Dedifferentiated amniotic fluid mesenchymal stem cell (primary cell): Measurements from ENCODE around the gene FLNC.

Source experiments
- DNase-seq: peaks from one replicate; pipeline ENCODE4 v3.0.0-alpha.2; 2016; ENCODE audit errors: extremely low spot score

The FLNC gene, protein sequence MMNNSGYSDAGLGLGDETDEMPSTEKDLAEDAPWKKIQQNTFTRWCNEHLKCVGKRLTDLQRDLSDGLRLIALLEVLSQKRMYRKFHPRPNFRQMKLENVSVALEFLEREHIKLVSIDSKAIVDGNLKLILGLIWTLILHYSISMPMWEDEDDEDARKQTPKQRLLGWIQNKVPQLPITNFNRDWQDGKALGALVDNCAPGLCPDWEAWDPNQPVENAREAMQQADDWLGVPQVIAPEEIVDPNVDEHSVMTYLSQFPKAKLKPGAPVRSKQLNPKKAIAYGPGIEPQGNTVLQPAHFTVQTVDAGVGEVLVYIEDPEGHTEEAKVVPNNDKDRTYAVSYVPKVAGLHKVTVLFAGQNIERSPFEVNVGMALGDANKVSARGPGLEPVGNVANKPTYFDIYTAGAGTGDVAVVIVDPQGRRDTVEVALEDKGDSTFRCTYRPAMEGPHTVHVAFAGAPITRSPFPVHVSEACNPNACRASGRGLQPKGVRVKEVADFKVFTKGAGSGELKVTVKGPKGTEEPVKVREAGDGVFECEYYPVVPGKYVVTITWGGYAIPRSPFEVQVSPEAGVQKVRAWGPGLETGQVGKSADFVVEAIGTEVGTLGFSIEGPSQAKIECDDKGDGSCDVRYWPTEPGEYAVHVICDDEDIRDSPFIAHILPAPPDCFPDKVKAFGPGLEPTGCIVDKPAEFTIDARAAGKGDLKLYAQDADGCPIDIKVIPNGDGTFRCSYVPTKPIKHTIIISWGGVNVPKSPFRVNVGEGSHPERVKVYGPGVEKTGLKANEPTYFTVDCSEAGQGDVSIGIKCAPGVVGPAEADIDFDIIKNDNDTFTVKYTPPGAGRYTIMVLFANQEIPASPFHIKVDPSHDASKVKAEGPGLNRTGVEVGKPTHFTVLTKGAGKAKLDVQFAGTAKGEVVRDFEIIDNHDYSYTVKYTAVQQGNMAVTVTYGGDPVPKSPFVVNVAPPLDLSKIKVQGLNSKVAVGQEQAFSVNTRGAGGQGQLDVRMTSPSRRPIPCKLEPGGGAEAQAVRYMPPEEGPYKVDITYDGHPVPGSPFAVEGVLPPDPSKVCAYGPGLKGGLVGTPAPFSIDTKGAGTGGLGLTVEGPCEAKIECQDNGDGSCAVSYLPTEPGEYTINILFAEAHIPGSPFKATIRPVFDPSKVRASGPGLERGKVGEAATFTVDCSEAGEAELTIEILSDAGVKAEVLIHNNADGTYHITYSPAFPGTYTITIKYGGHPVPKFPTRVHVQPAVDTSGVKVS (N-terminal part only)

DNA sequence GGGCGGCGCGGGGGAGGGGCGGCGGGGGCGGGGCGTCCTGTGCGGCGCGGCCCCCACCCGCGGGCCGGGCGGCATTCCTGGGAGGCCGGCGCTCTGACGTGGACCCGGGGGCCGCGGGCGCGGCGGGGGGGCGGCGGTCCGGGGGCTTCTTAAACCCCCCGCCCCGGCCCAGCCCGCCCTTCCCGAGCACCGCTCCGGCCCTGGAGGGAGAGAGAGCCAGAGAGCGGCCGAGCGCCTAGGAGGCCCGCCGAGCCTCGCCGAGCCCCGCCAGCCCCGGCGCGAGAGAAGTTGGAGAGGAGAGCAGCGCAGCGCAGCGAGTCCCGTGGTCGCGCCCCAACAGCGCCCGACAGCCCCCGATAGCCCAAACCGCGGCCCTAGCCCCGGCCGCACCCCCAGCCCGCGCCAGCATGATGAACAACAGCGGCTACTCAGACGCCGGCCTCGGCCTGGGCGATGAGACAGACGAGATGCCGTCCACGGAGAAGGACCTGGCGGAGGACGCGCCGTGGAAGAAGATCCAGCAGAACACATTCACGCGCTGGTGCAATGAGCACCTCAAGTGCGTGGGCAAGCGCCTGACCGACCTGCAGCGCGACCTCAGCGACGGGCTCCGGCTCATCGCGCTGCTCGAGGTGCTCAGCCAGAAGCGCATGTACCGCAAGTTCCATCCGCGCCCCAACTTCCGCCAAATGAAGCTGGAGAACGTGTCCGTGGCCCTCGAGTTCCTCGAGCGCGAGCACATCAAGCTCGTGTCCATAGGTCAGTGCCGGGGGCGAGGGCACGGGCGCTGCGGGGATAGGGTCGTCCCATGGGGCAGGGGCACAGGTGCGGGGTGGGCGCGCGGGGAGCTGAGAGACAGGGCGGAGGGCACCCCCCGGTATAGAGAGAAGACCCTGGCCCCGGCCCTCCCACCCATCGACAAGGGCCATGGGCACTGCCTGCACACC, at the start of gene FLNC:
FLNC (plus strand) TSS at position 176 of the 947 bp plus-strand sequence; CDS start at position 408, 232 bp downstream.
- peak; percentile 51 for DNase-seq

DNA sequence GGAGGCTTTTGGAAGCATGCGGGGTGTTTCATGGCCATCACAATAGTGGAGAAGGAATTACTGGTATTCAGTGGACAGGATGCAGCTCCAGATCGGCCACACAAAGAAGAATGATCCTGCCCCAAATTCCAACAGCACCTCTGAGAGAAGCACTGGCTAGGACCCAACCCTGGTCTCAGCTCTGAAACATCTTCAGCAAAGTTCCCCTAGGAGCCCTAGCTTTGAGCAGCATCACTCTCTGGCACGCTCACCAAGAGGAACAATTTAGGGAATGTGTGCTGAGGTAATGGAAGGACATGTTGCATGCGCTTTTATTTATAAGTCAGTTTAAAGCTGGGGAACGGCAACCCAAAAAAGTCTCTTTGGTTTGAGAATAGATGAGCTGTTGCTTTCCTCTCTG, 49.1 kb upstream of the FLNC start:
- peak; percentile 37 for DNase-seq

DNA sequence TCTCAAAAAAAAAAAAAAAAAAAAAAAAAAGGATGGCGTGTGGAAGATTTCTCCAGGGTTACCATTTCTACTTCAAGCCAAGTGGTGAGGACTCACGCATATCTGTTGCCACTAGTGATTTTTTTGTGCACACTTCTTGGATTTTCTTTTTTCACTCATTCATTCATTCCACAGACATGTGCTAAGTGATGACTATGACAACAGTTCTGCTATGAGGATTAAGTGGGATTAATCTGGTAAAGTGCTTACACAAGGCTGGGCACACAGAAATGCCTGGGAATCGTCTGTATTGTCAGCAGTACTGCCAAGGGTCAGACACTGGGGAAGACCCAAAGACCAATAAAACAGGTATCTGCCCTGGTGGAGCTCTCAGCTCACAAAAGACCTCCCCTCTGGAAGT, 48.4 kb upstream of the FLNC start:
- no peak for DNase-seq

DNA sequence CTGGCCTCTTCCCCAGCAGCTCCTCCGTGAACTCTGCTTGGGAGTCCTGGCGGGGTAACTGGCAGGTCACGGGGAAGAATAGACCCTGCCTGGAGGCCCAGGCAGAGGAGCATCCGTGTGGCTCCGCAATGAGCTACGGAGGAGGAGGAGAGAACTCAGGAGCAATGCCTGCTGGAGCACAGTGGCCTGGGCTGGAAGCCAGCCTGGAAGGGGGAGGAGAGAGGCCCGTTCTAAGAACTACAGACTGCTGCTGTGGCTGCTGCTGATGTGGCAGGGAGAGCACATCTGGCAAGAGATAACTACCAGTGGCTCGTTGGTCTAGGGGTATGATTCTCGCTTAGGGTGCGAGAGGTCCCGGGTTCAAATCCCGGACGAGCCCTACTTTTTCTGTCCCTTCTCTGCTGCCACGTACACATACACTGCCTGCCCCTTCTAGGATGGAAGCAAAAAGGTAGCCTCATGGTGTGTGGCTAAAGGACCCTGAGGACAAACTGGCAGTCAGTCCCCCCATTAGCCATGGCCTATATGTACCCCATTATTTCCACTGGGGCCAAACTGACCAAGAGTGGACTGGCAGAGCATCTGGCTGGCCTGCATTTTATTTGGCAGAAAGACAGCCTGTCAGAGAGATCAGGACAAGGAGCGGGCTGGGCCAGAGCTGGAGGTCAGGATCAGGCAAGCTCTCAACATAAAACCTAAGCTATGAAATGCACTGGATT, 46.9 kb upstream of the FLNC start:
- DNase-seq: peak; percentile 87

DNA sequence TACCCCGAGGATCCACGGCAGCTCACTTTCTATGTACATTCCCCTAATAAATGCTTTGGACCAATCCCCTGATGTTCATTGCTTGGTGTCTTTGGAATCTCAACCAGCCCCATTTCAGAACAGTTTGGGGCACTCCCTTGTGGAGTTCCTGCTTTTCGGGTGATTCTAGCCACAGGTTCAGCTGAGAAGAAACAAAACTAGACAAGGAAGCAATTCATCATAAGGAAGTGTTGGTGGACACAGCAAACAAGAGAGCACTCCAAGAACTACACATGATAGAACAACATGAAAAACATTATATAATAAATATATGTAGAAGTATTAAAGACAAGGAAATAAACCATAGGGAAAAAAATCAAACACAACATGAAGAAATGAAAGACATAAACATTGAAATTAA, 44.5 kb upstream of the FLNC start:
- no peak for DNase-seq

DNA sequence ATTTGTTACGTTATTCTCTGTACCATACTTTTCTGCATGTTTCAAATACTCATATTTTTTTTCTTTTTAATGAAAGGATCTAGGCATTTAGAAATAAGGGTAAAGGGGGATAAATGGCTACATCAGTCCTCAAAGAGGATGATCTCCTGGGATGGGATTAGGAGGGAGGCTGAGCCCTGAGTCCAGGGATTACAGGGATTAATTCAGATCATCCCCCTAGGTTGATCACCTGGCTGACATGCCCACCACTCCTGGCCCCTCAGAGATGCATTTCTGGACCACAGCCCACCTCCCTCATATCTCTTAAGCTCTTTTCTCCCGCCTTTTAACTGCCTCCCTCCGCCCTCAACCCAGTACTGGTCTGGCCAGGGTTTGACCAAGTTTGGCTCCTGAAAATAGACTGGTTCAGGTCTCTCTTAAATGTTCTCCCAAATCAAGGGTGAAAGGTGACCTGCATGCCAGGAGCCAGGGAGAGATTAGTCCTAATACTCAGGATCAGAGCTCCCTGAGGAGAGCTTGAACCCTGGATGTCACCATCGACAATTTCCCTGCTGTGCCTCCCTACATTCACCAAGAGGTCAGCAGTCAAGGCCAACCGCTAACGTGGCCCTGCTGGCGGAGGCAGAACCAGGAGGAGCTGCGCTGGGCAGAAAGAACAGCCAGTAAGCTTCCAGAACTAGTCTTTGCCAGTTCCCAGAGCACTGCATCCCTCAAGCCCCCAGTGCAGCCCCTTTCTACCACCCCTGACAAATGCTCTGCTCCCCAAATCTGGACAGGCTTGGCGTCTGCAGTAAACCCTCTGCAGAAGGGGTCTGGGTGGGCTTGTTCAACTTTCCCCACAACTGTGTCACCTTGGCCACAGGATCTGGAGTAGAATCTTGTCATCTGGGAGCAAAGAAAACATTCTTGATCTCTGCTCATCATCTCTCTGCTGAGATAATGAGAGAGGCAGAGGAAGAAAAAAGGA, 41.5 kb upstream of the FLNC start:
- no peak for DNase-seq

DNA sequence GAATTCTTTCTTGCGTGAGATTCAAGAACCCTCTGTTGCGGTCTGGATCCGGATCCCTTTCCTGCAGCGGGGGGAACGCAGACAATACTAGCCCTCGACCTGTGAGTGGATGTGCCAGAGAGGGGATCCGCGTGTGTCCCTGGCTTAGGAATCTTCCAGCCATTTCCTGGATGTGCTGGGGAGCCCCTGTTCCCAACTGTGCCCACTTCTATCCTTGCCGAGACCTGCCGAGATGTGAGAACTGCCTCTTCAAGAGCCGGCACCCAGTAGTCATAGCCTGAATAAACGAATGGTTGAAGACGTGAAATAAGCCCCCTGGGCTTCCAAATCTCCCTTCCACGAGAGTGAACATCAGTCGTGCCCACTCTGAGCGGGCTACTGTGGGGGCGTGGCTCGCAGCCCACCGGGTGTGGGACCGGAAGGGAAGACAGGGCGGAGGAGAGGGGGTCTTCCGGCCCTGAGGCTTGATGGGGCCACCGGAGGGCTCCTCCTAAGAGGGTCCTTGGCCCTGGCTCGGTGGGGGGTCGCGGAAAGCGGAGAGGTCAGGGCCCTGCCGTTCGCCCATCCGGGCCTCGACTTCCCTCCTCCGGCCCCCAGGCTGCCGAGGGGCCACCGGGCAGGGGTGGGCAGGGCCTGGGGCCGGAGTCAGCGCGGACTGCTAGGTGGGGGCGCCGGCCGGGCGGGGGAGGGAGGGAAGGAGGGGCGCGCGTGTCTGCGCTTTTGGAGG, 39.7 kb upstream of the FLNC start:
- DNase-seq: no peak

DNA sequence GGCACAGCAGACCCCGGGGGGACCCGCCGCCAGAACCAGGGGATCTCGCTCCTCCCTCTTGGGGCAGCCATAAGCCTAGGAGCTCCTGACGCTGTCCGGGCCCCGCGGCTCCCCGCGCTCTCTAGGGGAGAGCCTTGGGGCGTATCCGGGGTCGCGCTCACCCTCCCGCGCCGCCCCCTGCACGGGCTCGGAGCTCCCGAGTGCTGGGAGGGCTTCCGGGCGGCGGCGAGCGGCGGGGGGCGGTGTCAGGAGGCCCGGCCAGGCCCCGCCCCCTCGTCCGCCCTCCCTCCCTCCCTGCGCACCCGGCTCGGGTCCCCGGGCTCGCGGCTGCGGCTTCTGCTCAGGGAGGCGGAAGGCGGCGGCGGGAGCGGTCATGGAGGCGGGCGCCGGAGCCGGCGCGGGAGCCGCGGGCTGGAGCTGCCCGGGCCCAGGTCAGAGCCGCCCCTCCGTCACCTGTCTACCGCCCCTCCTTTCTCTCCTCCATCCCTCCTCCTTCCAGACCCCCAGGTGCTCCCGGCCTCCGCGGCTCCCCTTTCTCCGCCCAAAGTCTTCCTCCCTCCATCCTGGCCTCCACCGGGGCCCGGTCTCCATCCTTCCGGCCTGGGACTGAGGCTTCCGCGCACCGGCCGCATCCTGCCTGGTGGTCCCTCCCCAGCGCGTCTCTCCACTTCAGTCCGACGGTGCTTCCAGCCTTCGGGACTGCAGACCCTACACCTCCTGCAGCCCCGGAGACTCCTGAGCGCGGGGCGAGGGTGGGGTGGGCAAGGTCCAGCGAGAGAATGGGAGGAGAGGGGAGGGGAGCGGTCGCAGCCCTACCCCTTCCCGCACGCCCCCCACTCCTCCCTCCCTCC, 38.9 kb upstream of the FLNC start, which contains the start of gene CCDC136:
CCDC136 (plus strand) TSS at position 848 of the 851 bp plus-strand sequence. CDS start 444 bp downstream, outside the sequence.
- DNase-seq: no peak

DNA sequence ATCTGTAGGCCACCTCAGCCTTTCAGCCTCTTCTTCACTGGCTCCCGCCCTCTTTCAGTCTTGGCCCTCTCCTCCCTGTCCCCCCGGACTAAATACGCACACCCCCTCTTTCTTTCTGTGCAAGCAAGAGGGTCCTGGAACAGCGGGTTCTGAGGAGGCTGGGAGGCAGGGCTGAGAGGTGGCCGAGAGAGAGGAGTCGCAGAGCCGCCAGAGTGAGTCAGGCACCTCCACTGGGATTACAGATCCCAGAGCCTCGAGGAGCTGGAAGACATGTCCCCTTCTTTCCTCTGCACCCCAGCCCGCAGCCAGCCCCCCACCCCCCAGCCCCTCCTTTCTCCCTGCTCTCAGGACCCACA, 38.3 kb upstream of the FLNC start:
- no peak for DNase-seq

DNA sequence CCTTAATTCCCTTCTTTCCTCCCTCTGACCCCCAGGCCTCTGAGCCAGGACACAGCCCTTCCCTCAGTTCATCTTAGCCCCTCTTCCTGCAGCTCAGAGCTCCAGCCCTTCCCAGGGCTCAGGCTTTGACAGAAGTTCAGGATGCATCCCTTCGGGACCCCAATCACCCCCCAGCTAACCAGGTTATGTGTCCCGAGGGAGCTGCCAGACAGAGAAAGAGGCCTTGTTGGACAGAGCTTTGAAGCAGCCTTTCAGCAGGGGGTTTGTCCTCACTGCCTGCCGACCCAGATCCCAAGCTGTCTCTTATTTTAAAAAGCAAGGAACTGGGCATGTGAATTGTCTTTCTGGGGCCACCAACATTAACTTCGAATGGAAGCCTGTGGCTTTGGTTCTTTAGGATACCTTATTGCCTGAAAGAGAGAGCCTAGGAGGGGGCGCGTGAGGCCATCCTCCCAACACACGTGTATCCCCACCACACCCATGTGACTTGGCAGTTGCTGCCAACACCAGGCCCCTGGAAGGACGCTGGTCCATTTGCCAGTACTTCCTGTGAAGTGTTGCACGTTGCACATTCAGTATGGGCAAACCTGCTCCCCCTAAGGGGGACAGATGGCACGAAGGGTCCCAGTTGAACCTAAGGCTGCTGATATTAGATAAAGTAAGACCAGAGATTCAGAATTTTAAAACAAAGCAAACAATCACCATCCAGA, 37.6 kb upstream of the FLNC start:
- no peak for DNase-seq

DNA sequence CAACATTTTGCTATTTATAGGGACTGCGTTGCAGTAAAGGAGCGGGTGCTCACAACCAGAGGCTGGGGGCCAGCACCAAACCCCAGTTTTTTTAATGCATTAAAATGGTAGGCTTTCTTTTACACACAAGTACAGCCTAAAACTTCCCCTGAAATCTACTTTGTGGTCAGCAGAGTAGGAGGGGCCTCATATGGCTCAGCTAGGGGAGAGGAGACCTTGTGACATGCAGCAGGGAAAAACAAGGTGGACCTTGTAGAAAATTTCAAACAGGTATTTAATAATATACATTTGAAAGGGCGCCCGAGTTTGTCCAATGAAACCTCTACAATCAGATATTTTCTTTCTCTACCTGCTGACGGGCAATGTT, 37.0 kb upstream of the FLNC start:
- no peak for DNase-seq

DNA sequence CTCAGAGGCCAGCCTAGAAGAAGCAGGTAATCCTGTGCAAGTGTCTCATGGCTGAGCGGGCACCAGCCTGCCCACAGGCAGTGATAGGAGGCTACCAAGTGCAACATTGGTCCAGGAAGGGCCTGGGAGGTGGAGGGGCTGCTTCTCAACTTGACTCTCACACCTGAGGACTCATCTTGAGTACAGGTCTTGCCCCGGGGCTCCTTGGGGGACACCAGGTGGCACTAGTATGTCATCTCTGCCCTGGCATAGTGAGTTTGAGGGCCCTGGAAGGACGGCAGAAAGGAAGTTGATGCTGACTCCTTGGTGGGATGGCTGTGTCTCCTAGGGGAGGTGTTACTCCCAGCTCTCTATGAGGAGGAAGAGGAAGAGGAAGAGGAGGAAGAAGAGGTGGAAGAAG, 36.2 kb upstream of the FLNC start:
- DNase-seq: no peak

DNA sequence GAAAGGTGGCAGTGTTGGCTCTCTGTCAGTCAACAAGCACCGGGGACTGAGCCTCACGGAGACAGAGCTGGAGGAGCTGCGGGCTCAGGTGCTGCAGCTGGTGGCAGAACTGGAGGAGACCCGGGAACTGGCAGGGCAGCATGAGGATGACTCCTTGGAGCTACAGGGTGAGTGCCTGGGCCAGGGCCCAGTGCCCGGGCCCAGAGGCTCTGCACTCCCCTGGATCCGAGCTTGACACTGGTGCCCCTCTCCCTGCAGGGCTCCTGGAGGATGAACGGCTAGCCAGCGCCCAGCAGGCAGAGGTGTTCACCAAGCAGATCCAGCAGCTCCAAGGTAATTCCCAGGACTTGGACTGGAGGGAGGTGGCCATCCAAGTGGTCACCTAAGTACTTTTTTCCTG, 35.8 kb upstream of the FLNC start:
- DNase-seq: no peak

DNA sequence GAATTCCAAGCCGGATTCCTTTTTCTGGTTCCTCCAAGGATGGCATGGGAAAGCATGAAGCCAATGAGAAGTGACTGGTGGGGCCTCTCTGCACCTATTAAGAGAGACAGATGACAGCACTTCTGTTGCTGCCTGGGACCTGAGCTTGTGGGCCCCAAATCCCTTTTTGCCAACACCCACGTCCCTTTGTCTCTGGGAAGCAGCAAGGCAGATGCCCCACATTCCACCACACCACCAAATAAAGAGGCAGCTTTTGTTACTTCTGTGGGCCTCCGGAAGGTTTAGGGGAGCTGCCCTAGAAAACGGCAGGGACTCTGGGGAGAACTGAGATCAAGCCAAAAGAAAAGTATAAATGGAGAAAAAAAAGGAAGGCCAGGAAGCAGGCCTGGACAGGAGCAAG, 35.1 kb upstream of the FLNC start:
- DNase-seq: no peak

DNA sequence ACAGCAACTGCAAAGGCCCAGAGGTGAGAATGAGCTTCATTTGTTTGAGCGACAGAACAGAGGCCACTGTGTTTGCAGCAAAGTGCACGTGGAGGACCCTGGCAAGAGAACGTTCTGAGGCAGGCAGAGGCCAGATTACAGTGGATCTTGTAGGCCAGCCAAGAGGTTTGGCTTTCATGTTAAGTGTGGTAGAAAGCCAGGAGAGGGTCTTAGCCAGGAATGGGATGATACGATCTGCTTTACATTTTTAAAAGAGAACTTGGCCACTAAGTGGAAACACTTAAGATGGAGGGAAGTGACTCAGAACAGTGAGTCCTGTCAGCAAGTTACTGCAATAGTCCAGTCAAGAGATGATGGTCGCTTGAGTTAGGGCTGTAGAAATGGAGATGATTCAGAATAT, 33.9 kb upstream of the FLNC start:
- DNase-seq: no peak

DNA sequence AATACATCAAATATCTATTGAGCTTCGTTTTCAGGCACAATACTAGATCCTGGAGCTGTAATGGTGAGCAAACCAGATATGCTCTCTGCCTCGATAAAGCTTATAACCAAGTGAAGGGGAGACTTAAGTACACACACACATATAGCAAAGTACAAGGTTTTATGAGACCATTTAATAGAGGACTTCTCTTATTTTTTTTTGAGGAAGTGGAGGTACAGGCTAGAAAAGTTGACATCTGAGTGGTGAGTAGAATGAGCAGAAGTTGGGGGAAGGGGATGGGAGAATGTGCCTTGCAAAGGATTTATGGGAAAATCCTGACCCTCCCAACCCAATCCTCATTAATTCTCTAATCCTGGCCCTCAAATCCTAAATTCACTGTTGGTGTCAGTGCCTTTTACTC, 30.8 kb upstream of the FLNC start:
- DNase-seq: no peak

DNA sequence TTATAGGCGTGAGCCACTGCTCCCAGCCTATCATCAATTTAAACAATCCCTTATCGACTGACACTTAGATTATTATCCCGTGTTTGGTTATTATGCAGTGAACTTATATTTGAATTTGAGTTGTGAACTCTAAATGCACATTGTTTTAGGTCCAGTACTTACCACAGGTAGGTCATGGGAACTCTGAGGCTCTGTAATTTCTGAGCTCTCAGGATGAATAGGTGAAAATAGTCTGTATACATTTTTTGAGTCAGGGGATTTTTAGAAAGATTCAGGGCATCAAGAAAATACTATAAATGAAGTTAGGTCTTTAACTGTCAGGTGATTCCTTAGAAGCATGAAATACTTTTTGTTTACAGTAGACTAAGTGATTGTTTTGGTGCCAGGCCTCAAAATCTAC, 29.6 kb upstream of the FLNC start:
- no peak for DNase-seq
